Keratinocyte (primary cell): ENCODE measurements around the gene SMIM27.

ENCODE experiments used
- CTCF ChIP-seq, 3 experiments: IDR thresholded peaks in 1 of 3; conservative IDR thresholded peaks in 1 of 3; optimal IDR thresholded peaks in 1 of 3; 2 replicates in 2 of 3; 3 replicates in 1 of 3; pipeline versions ENCODE3 to v1.5.1; 2011; ENCODE audit warnings: low read length in 3 of 3, mild to moderate bottlenecking in 3 of 3, moderate library complexity in 2 of 3, control low read depth in 1 of 3, inconsistent platforms in 1 of 3; ENCODE audit not compliant: insufficient read depth in 2 of 3; ENCODE audit errors: extremely low read depth in 1 of 3
- EZH2 ChIP-seq: IDR thresholded peaks from one replicate; pipeline ENCODE4 v1.6.1; 2012; ENCODE audit warnings: inconsistent platforms, mild to moderate bottlenecking, low read length, moderate library complexity

GRCh38 chr9:32589083-32589723 lies 37.1 kb downstream of the SMIM27 start:
- TF ChIP-seq CTCF (optimal IDR thresholded peaks at IDR 0.05 in 1 of 3, IDR thresholded peaks at IDR 0.05 in 1 of 3, conservative IDR thresholded peaks at IDR 0.05 in 1 of 3; ENCODE audit: extremely low read depth in 1 of 3, insufficient read depth in 2 of 3, low read length in 3 of 3) (peak in 2 of 3 experiments; percentile 51 to 58), EZH2 (no peak)
